Peyer's patch (tissue), 4 donors: Measurements from ENCODE around the gene KCNMA1. TPM values are rescaled to one million over a fixed set of nuclear protein-coding genes. Genes with fewer than 3 reads are reported as not detected.

ENCODE experiments used
- DNase-seq, 3 donors: peaks; one replicate each; pipeline ENCODE4 v3.0.0-alpha.2; 2017 to 2019
- H3K27ac ChIP-seq, 4 donors: fragments of 200-600 bp; sonication (generic); one replicate each; pipeline ENCODE4 v1.5.1; 2016 to 2019
- H3K27me3 ChIP-seq, 2 donors: fragments of 200-600 bp; sonication (generic); one replicate each; pipeline ENCODE4 v1.5.1; 2019
- H3K36me3 ChIP-seq, 3 donors: fragments of 200-600 bp; sonication (generic); one replicate each; pipeline ENCODE4 v1.5.1; 2016 to 2019
- H3K4me1 ChIP-seq, 4 donors: fragments of 200-600 bp; sonication (generic); one replicate each; pipeline ENCODE4 v1.5.1; 2016 to 2019
- H3K4me3 ChIP-seq, 4 donors: fragments of 200-600 bp; sonication (generic); 1 replicate in 3 of 4; 2 replicates in 1 of 4; pipeline ENCODE4 v1.5.1; 2016 to 2019; ENCODE audit warnings: mild to moderate bottlenecking in 1 of 4
- H3K9me3 ChIP-seq, 4 donors: fragments of 200-600 bp; sonication (generic); one replicate each; pipeline ENCODE4 v1.5.1; 2016 to 2019; ENCODE audit warnings: mild to moderate bottlenecking in 1 of 4
- CTCF ChIP-seq, 6 experiments: fragments of 450-650 bp in 4 of 6; fragments of 200-600 bp in 2 of 6; sonication (generic) in 1 of 6; IDR thresholded peaks; one replicate each; pipeline ENCODE4 v1.5.1; 2017 to 2019; ENCODE audit warnings: antibody characterized with exemption in 6 of 6, mild to moderate bottlenecking in 3 of 6, moderate library complexity in 1 of 6
- POLR2A ChIP-seq, 2 donors: fragments of 450-650 bp; IDR thresholded peaks; one replicate each; pipeline ENCODE4 v1.5.1; 2017; ENCODE audit warnings: antibody characterized with exemption in 2 of 2, mild to moderate bottlenecking in 2 of 2, moderate library complexity in 2 of 2
- total RNA-seq, 4 donors: library from RNA; depleted of rRNA; stranded (reverse); fragments of >200 nt; gene quantifications; one replicate each; pipeline ENCODE4 v1.1.0, GENCODE V29; 2016

Gene KCNMA1
- total RNA-seq, 4 donors from 2014 or later, result 17.8 to 29.1 (median 23.9) TPM

- peak overlapping the region in 1 of 4 donors; percentile 61 for H3K27ac ChIP-seq
- no peak for TF ChIP-seq POLR2A (IDR thresholded peaks at IDR 0.05)
- no peak for TF ChIP-seq CTCF (IDR thresholded peaks at IDR 0.05)
- no peaks in the 10 kb centered on the region for H3K4me1 ChIP-seq
- H3K27me3 ChIP-seq, result no peaks in the 10 kb centered on the region
- DNase-seq, result no peak
- no peak overlapping the region for H3K4me3 ChIP-seq
- no peaks in the 10 kb centered on the region for H3K9me3 ChIP-seq
- H3K36me3 ChIP-seq, result no peaks in the 10 kb centered on the region
Measured at GRCh38 chr10:77072836-77073662, 564.6 kb downstream of the KCNMA1 start.

- Histone ChIP-seq H3K4me3 (no peak overlapping the region), H3K27ac (peak overlapping the region in 1 of 4 donors; percentile 61), H3K9me3 (no peaks in the 10 kb centered on the region), H3K27me3 (no peaks in the 10 kb centered on the region), H3K4me1 (no peaks in the 10 kb centered on the region), H3K36me3 (no peaks in the 10 kb centered on the region)
- DNase-seq, result no peak
- TF ChIP-seq CTCF (IDR thresholded peaks at IDR 0.05) (no peak), POLR2A (IDR thresholded peaks at IDR 0.05) (no peak)
Measured at GRCh38 chr10:77072361-77072835, 565.2 kb downstream of the KCNMA1 start.

GRCh38 chr10:77071956-77072355, 565.7 kb downstream of the KCNMA1 start:
- Histone ChIP-seq H3K9me3 (no peaks in the 10 kb centered on the region), H3K36me3 (no peaks in the 10 kb centered on the region), H3K27ac (no peak overlapping the region), H3K27me3 (no peaks in the 10 kb centered on the region), H3K4me3 (no peak overlapping the region), H3K4me1 (no peaks in the 10 kb centered on the region)
- no peak for TF ChIP-seq CTCF (IDR thresholded peaks at IDR 0.05)
- no peak for TF ChIP-seq POLR2A (IDR thresholded peaks at IDR 0.05)
- DNase-seq, result no peak

- TF ChIP-seq POLR2A (IDR thresholded peaks at IDR 0.05) (no peak), CTCF (IDR thresholded peaks at IDR 0.05) (no peak)
- Histone ChIP-seq H3K36me3 (no peaks in the 10 kb centered on the region), H3K27ac (no peak overlapping the region), H3K4me3 (no peak overlapping the region), H3K9me3 (no peaks in the 10 kb centered on the region), H3K4me1 (no peaks in the 10 kb centered on the region), H3K27me3 (no peaks in the 10 kb centered on the region)
- DNase-seq, result no peak
Measured at GRCh38 chr10:77071001-77071511, 566.6 kb downstream of the KCNMA1 start.

- DNase-seq, result no peak
- Histone ChIP-seq H3K27ac (no peak overlapping the region), H3K36me3 (no peaks in the 10 kb centered on the region), H3K27me3 (no peaks in the 10 kb centered on the region), H3K4me3 (no peak overlapping the region), H3K9me3 (no peaks in the 10 kb centered on the region), H3K4me1 (no peaks in the 10 kb centered on the region)
- no peak for TF ChIP-seq POLR2A (IDR thresholded peaks at IDR 0.05)
- no peak for TF ChIP-seq CTCF (IDR thresholded peaks at IDR 0.05)
Measured at GRCh38 chr10:77070346-77070745, 567.3 kb downstream of the KCNMA1 start.
